SK-N-SH treated with all-trans-retinoic acid at 6 μM for 48 hours (cell line): ENCODE data around the gene LRP8.

Experiments used
- ATAC-seq: fragments of 200-7000 bp; cut with Tn5 transposase; 3 replicates; pipeline ENCODE4 v1.9.1; 2020; ENCODE audit warnings: mild to moderate bottlenecking, moderate library complexity
- ARNTL ChIP-seq: fragments of 450-650 bp; formaldehyde crosslinking; IDR thresholded peaks from 2 replicates; pipeline ENCODE4 v1.5.0; 2020; ENCODE audit warnings: low read depth, mild to moderate bottlenecking, moderate library complexity, borderline replicate concordance
- BACH2 ChIP-seq: fragments of 250-450 bp; sonication (Bioruptor Pico); IDR thresholded peaks from 2 replicates; pipeline ENCODE4 v1.9.0; 2021; ENCODE audit warnings: mild to moderate bottlenecking, borderline replicate concordance
- CSDC2 ChIP-seq: fragments of 250-450 bp; sonication (Bioruptor Pico); IDR thresholded peaks from 2 replicates; pipeline ENCODE4 v1.5.0; 2020; ENCODE audit warnings: mild to moderate bottlenecking, moderate library complexity
- CSRNP3 ChIP-seq: fragments of 250-450 bp; sonication (Bioruptor Pico); IDR thresholded peaks from 2 replicates; pipeline ENCODE4 v1.5.1; 2021; ENCODE audit warnings: mild to moderate bottlenecking, moderate library complexity
- ESRRG ChIP-seq: fragments of 250-450 bp; sonication (Bioruptor Pico); IDR thresholded peaks from 2 replicates; pipeline ENCODE4 v1.6.1; 2021; ENCODE audit warnings: mild to moderate bottlenecking
- GLIS3 ChIP-seq: fragments of 250-450 bp; sonication (Bioruptor Pico); IDR thresholded peaks from 2 replicates; pipeline ENCODE4 v1.5.0; 2020; ENCODE audit warnings: mild to moderate bottlenecking, moderate library complexity
- ISL1 ChIP-seq: fragments of 250-450 bp; sonication (Bioruptor Pico); IDR thresholded peaks from 2 replicates; pipeline ENCODE4 v2.1.2; 2022; ENCODE audit warnings: mild to moderate bottlenecking, moderate library complexity
- OSR1 ChIP-seq: fragments of 250-450 bp; sonication (Bioruptor Pico); IDR thresholded peaks from 2 replicates; pipeline ENCODE4 v1.8.0; 2022; ENCODE audit warnings: moderate library complexity, mild to moderate bottlenecking, inconsistent platforms
- PATZ1 ChIP-seq: fragments of 250-450 bp; sonication (Bioruptor Pico); IDR thresholded peaks from 2 replicates; pipeline ENCODE4 v1.8.0; 2020; ENCODE audit warnings: mild to moderate bottlenecking, moderate library complexity, borderline replicate concordance
- POU6F1 ChIP-seq: fragments of 250-450 bp; sonication (Bioruptor Pico); IDR thresholded peaks from 2 replicates; pipeline ENCODE4 v1.8.0; 2021; ENCODE audit warnings: low read depth, mild to moderate bottlenecking, moderate library complexity, borderline replicate concordance
- PPARA ChIP-seq: fragments of 250-450 bp; sonication (Bioruptor Pico); IDR thresholded peaks from 2 replicates; pipeline ENCODE4 v1.5.0; 2020; ENCODE audit warnings: mild to moderate bottlenecking, borderline replicate concordance
- RARB ChIP-seq: fragments of 250-450 bp; sonication (Bioruptor Pico); IDR thresholded peaks from 2 replicates; pipeline ENCODE4 v1.8.0; 2021; ENCODE audit warnings: mild to moderate bottlenecking, moderate library complexity
- SNAI2 ChIP-seq: fragments of 250-450 bp; sonication (Bioruptor Pico); IDR thresholded peaks from 2 replicates; pipeline ENCODE4 v1.5.0; 2020; ENCODE audit warnings: mild to moderate bottlenecking, moderate library complexity
- TCF4 ChIP-seq: fragments of 250-450 bp; sonication (Bioruptor Pico); IDR thresholded peaks from 2 replicates; pipeline ENCODE4 v1.8.0; 2021; ENCODE audit warnings: mild to moderate bottlenecking, moderate library complexity, borderline replicate concordance
- TOX ChIP-seq: fragments of 250-450 bp; sonication (Bioruptor Pico); IDR thresholded peaks from 2 replicates; pipeline ENCODE4 v1.8.0; 2021; ENCODE audit warnings: mild to moderate bottlenecking, moderate library complexity, borderline replicate concordance
- TSHZ2 ChIP-seq: fragments of 250-450 bp; sonication (Bioruptor Pico); IDR thresholded peaks from 2 replicates; pipeline ENCODE4 v1.5.0; 2020; ENCODE audit warnings: mild to moderate bottlenecking, moderate library complexity
- ZC3H10 ChIP-seq: fragments of 250-450 bp; sonication (Bioruptor Pico); IDR thresholded peaks from 2 replicates; pipeline ENCODE4 v1.5.1; 2021; ENCODE audit warnings: mild to moderate bottlenecking, moderate library complexity
- ZFP3 ChIP-seq: fragments of 250-450 bp; sonication (Bioruptor Pico); IDR thresholded peaks from 2 replicates; pipeline ENCODE4 v1.5.0; 2020; ENCODE audit warnings: mild to moderate bottlenecking, moderate library complexity
- ZFP30 ChIP-seq: fragments of 450-650 bp; formaldehyde crosslinking; IDR thresholded peaks from 2 replicates; pipeline ENCODE4 v1.5.0; 2022; ENCODE audit warnings: mild to moderate bottlenecking, moderate library complexity
- ZNF565 ChIP-seq: fragments of 450-650 bp; formaldehyde crosslinking; conservative IDR thresholded peaks from 2 replicates; pipeline ENCODE4 v1.5.0; 2020; ENCODE audit warnings: low read depth, mild to moderate bottlenecking, moderate library complexity
- ZNF70 ChIP-seq: fragments of 450-650 bp; formaldehyde crosslinking; IDR thresholded peaks from 2 replicates; pipeline ENCODE4 v1.5.0; 2020; ENCODE audit warnings: mild to moderate bottlenecking, moderate library complexity
- ZNF8 ChIP-seq: fragments of 450-650 bp; formaldehyde crosslinking; IDR thresholded peaks from 2 replicates; pipeline ENCODE4 v1.5.0; 2020; ENCODE audit warnings: mild to moderate bottlenecking, moderate library complexity

Gene LRP8

GRCh38 chr1:53339736-53340635 lies 12.1 kb upstream of the LRP8 start:
- no peak for ATAC-seq

GRCh38 chr1:53338423-53338822 lies 10.6 kb upstream of the LRP8 start:
- no peak for ATAC-seq
- no peak for TF ChIP-seq CSRNP3 (CRISPR knock-in tag)
- no peak for TF ChIP-seq ZFP30 (CRISPR knock-in tag)
- TF ChIP-seq CSDC2 (CRISPR knock-in tag) = no peak
- TF ChIP-seq ZNF565 (CRISPR knock-in tag) = no peak
- no peak for TF ChIP-seq OSR1 (CRISPR knock-in tag)
- no peak for TF ChIP-seq ZNF8 (CRISPR knock-in tag)
- no peak for TF ChIP-seq ARNTL (CRISPR knock-in tag)
- no peak for TF ChIP-seq TSHZ2 (CRISPR knock-in tag)
- no peak for TF ChIP-seq ZC3H10 (CRISPR knock-in tag)
- TF ChIP-seq BACH2 = no peak
- TF ChIP-seq ISL1 (CRISPR knock-in tag) = no peak
- no peak for TF ChIP-seq PATZ1
- no peak for TF ChIP-seq SNAI2 (CRISPR knock-in tag)
- TF ChIP-seq PPARA = no peak
- no peak for TF ChIP-seq GLIS3 (CRISPR knock-in tag)
- TF ChIP-seq RARB (CRISPR knock-in tag) = no peak
- TF ChIP-seq TCF4 = no peak
- no peak for TF ChIP-seq ZFP3 (CRISPR knock-in tag)

More at GRCh38 chr1:53339736-53340635, 12.1 kb upstream of the LRP8 start:
- TF ChIP-seq RARB (CRISPR knock-in tag) = no peak
- TF ChIP-seq TCF4 = no peak
- TF ChIP-seq PPARA = no peak
- TF ChIP-seq ZNF565 (CRISPR knock-in tag) = no peak
- no peak for TF ChIP-seq ARNTL (CRISPR knock-in tag)
- no peak for TF ChIP-seq SNAI2 (CRISPR knock-in tag)
- TF ChIP-seq ZNF70 = no peak
- TF ChIP-seq TSHZ2 (CRISPR knock-in tag) = no peak
- no peak for TF ChIP-seq CSDC2 (CRISPR knock-in tag)
- no peak for TF ChIP-seq ZFP3 (CRISPR knock-in tag)
- TF ChIP-seq ZC3H10 (CRISPR knock-in tag) = no peak
- no peak for TF ChIP-seq ESRRG (CRISPR knock-in tag)
- TF ChIP-seq ZNF8 (CRISPR knock-in tag) = no peak
- no peak for TF ChIP-seq POU6F1 (CRISPR knock-in tag)
- no peak for TF ChIP-seq TOX (CRISPR knock-in tag)
- no peak for TF ChIP-seq BACH2
- TF ChIP-seq ISL1 (CRISPR knock-in tag) = no peak
- TF ChIP-seq ZFP30 (CRISPR knock-in tag) = no peak
- TF ChIP-seq, all 23 proteins: peak for 0
